Panc1 (cell line): ENCODE results near the gene DNAL4. TPM values are rescaled to one million over a fixed set of nuclear protein-coding genes. Genes with fewer than 3 reads are reported as not detected.

ENCODE experiments used
- ATAC-seq: fragments of 200-7000 bp; cut with Tn5 transposase; 2 replicates; pipeline ENCODE4 v1.9.1; 2020; ENCODE audit warnings: mild to moderate bottlenecking, moderate library complexity
- BruUV-seq: library from RNA; stranded (reverse); fragments of 400-500 nt; replicated peaks from 2 replicates; lab custom pipeline; 2021; lab: Mats Ljungman, UMichigan
- CTCF ChIA-PET: fragments of 300-600 bp; sonication (Branson Sonifier 250); formaldehyde crosslinking; loops from one replicate; lab custom pipeline; 2022; ENCODE audit warnings: antibody characterized with exemption; lab: Charles Lee
- POLR2A ChIA-PET: fragments of 300-600 bp; sonication (Branson Sonifier 250); formaldehyde crosslinking; loops from one replicate; lab custom pipeline; 2022; ENCODE audit warnings: antibody characterized with exemption; lab: Charles Lee
- DNase-seq: peaks from one replicate; pipeline ENCODE4 v3.0.0-alpha.2; 2010; ENCODE audit warnings: low read depth, low spot score
- H3K27ac ChIP-seq: 2 replicates; pipeline ENCODE4 v1.5.1; 2011; ENCODE audit warnings: mild to moderate bottlenecking, low read length, inconsistent platforms
- H3K27me3 ChIP-seq: fragments of 200-500 bp; sonication (Bioruptor generic); 2 replicates; pipeline ENCODE4 v1.6.0; 2014; ENCODE audit warnings: low read length, inconsistent platforms; ENCODE audit not compliant: control insufficient read depth, insufficient read depth
- H3K36me3 ChIP-seq: fragments of 200-500 bp; sonication (Bioruptor generic); 2 replicates; pipeline ENCODE4 v1.5.1; 2014; ENCODE audit warnings: inconsistent platforms, mild to moderate bottlenecking, low read length, moderate library complexity; ENCODE audit not compliant: control insufficient read depth, insufficient read depth
- H3K4me1 ChIP-seq: 2 replicates; pipeline ENCODE4 v1.5.1; 2011; ENCODE audit warnings: inconsistent platforms, mild to moderate bottlenecking, low read length, moderate library complexity; ENCODE audit not compliant: control insufficient read depth, insufficient read depth
- H3K4me3 ChIP-seq, 2 experiments: 2 replicates each; pipeline ENCODE4 v1.5.1; 2011 to 2012; ENCODE audit warnings: low read depth in 2 of 2, low read length in 2 of 2, mild to moderate bottlenecking in 2 of 2, inconsistent platforms in 1 of 2, moderate library complexity in 1 of 2
- H3K9me3 ChIP-seq: fragments of 200-500 bp; sonication (Bioruptor generic); 2 replicates; pipeline ENCODE4 v1.5.1; 2014; ENCODE audit warnings: low read depth, mild to moderate bottlenecking, inconsistent platforms, low read length, moderate library complexity; ENCODE audit not compliant: control insufficient read depth, insufficient read depth
- POLR2AphosphoS5 ChIP-seq: IDR thresholded peaks from 2 replicates; pipeline ENCODE4 v1.6.1; 2012; ENCODE audit warnings: mild to moderate bottlenecking, low read depth, low read length, moderate library complexity
- SIN3A ChIP-seq: IDR thresholded peaks from 2 replicates; pipeline ENCODE4 v1.6.1; 2012; ENCODE audit warnings: low read depth, mild to moderate bottlenecking, low read length, moderate library complexity, borderline replicate concordance; ENCODE audit not compliant: insufficient read depth
- TCF7L2 ChIP-seq: IDR thresholded peaks from 2 replicates; pipeline ENCODE4 v1.6.1; 2011; ENCODE audit warnings: mild to moderate bottlenecking, low read depth, low read length, inconsistent platforms
- in situ Hi-C: cut with HindIII; loops from 2 replicates; pipeline ENCODE4 v1.10.0; 2016; ENCODE audit warnings: low sequenced_read_pairs, low pct_unique_long_range_greater_than_20kb
- intact Hi-C: fragments of 100-400 bp; cut with micrococcal nuclease; formaldehyde crosslinking; loops from one replicate; pipeline ENCODE4 v1.10.0; 2022; ENCODE audit not compliant: unreplicated experiment
- total RNA-seq: library from RNA; stranded (reverse); gene quantifications from one replicate; pipeline ENCODE4 v1.2.1, GENCODE V29; 2021; ENCODE audit not compliant: unreplicated experiment
- TF ChIP-seq, protein P1 (sequence below): fragments of 450-650 bp; IDR thresholded peaks from 2 replicates; pipeline ENCODE4 v1.5.1; 2017; ENCODE audit warnings: mild to moderate bottlenecking
- TF ChIP-seq, protein P2 (sequence below), 2 experiments: IDR thresholded peaks; 2 replicates each; pipeline ENCODE4 v1.6.1; 2011 to 2012; ENCODE audit warnings: low read depth in 2 of 2, control low read depth in 1 of 2, low read length in 1 of 2, mild to moderate bottlenecking in 1 of 2, moderate library complexity in 1 of 2; ENCODE audit not compliant: insufficient read depth in 1 of 2

The DNAL4 gene
- total RNA-seq, 1 experiment from 2014 or later: 10.5 TPM

DNA sequence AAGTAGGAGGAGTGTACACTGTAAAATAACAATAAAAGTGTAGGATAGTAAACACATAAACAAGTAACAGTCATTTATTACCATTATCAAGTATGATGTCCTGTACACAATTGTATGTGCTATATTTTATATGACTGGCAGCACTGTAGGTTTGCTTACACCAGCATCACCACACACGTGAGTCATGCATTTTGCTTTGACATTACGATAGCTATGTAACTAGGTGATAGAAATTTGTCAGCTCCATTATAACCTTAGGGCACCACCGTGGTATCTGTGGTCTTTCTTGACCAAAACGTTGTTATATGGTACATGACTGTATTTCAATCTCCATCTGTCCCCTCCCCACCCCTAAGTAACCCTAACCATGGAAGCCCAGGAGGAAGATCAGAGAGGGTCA lies 1.1 kb downstream of the DNAL4 start:
- ChIA-PET POLR2A (no interaction called here), CTCF (no interaction called here)
- Histone ChIP-seq H3K27ac (peak overlapping the region; percentile 81), H3K27me3 (no peaks in the 10 kb centered on the region), H3K4me1 (peaks cover 4% of the 10 kb centered on the region; the same call in 1 of the 2 replicates), H3K4me3 (peak overlapping the region; percentile 70 to 87), H3K9me3 (no peaks in the 10 kb centered on the region), H3K36me3 (no peaks in the 10 kb centered on the region)
- DNase-seq (no peak), ATAC-seq (no peak)
- no peak for TF ChIP-seq TCF7L2
- TF ChIP-seq, protein P1, sequence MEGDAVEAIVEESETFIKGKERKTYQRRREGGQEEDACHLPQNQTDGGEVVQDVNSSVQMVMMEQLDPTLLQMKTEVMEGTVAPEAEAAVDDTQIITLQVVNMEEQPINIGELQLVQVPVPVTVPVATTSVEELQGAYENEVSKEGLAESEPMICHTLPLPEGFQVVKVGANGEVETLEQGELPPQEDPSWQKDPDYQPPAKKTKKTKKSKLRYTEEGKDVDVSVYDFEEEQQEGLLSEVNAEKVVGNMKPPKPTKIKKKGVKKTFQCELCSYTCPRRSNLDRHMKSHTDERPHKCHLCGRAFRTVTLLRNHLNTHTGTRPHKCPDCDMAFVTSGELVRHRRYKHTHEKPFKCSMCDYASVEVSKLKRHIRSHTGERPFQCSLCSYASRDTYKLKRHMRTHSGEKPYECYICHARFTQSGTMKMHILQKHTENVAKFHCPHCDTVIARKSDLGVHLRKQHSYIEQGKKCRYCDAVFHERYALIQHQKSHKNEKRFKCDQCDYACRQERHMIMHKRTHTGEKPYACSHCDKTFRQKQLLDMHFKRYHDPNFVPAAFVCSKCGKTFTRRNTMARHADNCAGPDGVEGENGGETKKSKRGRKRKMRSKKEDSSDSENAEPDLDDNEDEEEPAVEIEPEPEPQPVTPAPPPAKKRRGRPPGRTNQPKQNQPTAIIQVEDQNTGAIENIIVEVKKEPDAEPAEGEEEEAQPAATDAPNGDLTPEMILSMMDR: no peak
- TF ChIP-seq POLR2AphosphoS5: no peak
- no peak for TF ChIP-seq SIN3A
- TF ChIP-seq, protein P2, sequence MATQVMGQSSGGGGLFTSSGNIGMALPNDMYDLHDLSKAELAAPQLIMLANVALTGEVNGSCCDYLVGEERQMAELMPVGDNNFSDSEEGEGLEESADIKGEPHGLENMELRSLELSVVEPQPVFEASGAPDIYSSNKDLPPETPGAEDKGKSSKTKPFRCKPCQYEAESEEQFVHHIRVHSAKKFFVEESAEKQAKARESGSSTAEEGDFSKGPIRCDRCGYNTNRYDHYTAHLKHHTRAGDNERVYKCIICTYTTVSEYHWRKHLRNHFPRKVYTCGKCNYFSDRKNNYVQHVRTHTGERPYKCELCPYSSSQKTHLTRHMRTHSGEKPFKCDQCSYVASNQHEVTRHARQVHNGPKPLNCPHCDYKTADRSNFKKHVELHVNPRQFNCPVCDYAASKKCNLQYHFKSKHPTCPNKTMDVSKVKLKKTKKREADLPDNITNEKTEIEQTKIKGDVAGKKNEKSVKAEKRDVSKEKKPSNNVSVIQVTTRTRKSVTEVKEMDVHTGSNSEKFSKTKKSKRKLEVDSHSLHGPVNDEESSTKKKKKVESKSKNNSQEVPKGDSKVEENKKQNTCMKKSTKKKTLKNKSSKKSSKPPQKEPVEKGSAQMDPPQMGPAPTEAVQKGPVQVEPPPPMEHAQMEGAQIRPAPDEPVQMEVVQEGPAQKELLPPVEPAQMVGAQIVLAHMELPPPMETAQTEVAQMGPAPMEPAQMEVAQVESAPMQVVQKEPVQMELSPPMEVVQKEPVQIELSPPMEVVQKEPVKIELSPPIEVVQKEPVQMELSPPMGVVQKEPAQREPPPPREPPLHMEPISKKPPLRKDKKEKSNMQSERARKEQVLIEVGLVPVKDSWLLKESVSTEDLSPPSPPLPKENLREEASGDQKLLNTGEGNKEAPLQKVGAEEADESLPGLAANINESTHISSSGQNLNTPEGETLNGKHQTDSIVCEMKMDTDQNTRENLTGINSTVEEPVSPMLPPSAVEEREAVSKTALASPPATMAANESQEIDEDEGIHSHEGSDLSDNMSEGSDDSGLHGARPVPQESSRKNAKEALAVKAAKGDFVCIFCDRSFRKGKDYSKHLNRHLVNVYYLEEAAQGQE (IDR thresholded peaks at IDR 0.05; ENCODE audit: insufficient read depth in 1 of 2, low read depth in 2 of 2, low read length in 1 of 2): no peak
- intact Hi-C loops: no loop called here
- TSS peak; percentile 88 for BruUV-seq
- in situ Hi-C loops: no loop called here

DNA sequence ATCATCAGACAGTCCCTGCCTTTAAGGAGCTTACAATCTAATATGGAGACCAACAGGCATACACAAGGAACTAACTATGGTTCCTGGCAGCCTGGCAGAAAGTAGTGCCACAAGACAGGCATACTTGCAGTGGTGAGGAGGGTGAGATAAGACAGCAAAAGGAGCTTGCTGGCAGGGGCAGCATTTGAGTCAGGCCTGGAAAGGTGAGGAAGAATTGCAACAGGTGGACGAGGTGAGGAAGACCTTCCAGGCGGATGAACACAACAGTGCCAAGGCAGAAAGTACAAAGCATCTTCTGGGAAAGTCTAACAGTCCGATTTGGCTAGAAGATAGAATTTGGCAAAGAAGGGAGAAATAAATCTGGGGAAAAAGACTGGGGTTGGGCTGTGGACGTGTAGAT lies 4.3 kb downstream of the DNAL4 start:
- TF ChIP-seq, protein P1: no peak
- TF ChIP-seq SIN3A: no peak
- no peak for TF ChIP-seq TCF7L2
- TF ChIP-seq, protein P2 (IDR thresholded peaks at IDR 0.05; ENCODE audit: insufficient read depth in 1 of 2, low read depth in 2 of 2, low read length in 1 of 2): no peak
- no peak for TF ChIP-seq POLR2AphosphoS5
- no peak overlapping the region for H3K4me3 ChIP-seq
- ATAC-seq (no peak), DNase-seq (no peak)
- H3K36me3 ChIP-seq: no peaks in the 10 kb centered on the region
- H3K4me1 ChIP-seq: peaks cover 4% of the 10 kb centered on the region; the same call in 1 of the 2 replicates
- POLR2A ChIA-PET: no interaction called here
- H3K9me3 ChIP-seq: no peaks in the 10 kb centered on the region
- intact Hi-C loops (no loop called here), in situ Hi-C loops (no loop called here)
- no peaks in the 10 kb centered on the region for H3K27me3 ChIP-seq
- CTCF ChIA-PET: no interaction called here
- BruUV-seq: no TSS peak
- no peak overlapping the region for H3K27ac ChIP-seq
